Endothelial cell of umbilical vein (primary cell): ENCODE measurements around the gene USP31. TPM values are rescaled to one million over a fixed set of nuclear protein-coding genes. Genes with fewer than 3 reads are reported as not detected.

Source experiments
- BruUV-seq: library from RNA; stranded (reverse); fragments of 400-500 nt; replicated peaks from 2 replicates; lab custom pipeline; 2021; lab: Mats Ljungman, UMichigan
- CTCF ChIA-PET: fragments of 300-600, 350-600 bp; sonication (Branson Sonifier 250); formaldehyde crosslinking; loops from one replicate; lab custom pipeline; 2021; ENCODE audit warnings: antibody characterized with exemption, inconsistent platforms; lab: Charles Lee
- POLR2A ChIA-PET: fragments of 300-600, 350-600 bp; sonication (Branson Sonifier 250); formaldehyde crosslinking; loops from one replicate; lab custom pipeline; 2021; ENCODE audit warnings: antibody characterized with exemption, inconsistent platforms; lab: Charles Lee
- DNase-seq: peaks from one replicate; pipeline ENCODE4 v3.0.0-alpha.2; 2011; ENCODE audit warnings: low read depth, low spot score
- FAIRE-seq: peaks from 2 replicates; lab custom pipeline; 2011; peaks lifted over from hg19 to GRCh38; lab: Jason Lieb, UNC
- H2AFZ ChIP-seq: 2 replicates; pipeline ENCODE4 v1.6.0; 2012; ENCODE audit warnings: low read depth, low read length, control low read depth, inconsistent platforms
- H3K27ac ChIP-seq: 2 replicates; pipeline ENCODE4 v1.5.1; 2011; ENCODE audit warnings: low read depth, mild to moderate bottlenecking, control low read depth, low read length, moderate library complexity; ENCODE audit not compliant: insufficient read depth
- H3K27me3 ChIP-seq, 2 experiments: 2 replicates each; pipeline versions ENCODE4 v1.6.0 to v1.6.1; 2011; ENCODE audit warnings: low read length in 2 of 2, mixed read lengths in 1 of 2; ENCODE audit not compliant: control insufficient read depth in 2 of 2, insufficient read depth in 2 of 2
- H3K36me3 ChIP-seq, 2 experiments: 2 replicates in 1 of 2; 3 replicates in 1 of 2; pipeline ENCODE4 v1.5.1; 2011; ENCODE audit warnings: low read length in 2 of 2, mild to moderate bottlenecking in 1 of 2, moderate library complexity in 1 of 2; ENCODE audit not compliant: control insufficient read depth in 2 of 2, insufficient read depth in 2 of 2; ENCODE audit errors: extremely low read depth in 1 of 2
- H3K4me1 ChIP-seq: 3 replicates; pipeline ENCODE4 v1.5.1; 2011; ENCODE audit warnings: mild to moderate bottlenecking, low read length; ENCODE audit not compliant: control insufficient read depth, insufficient read depth; ENCODE audit errors: extremely low read depth
- H3K4me2 ChIP-seq: 2 replicates; pipeline ENCODE4 v1.6.1; 2011; ENCODE audit warnings: low read length, control low read depth, mixed read lengths; ENCODE audit not compliant: insufficient read depth
- H3K4me3 ChIP-seq, 3 experiments: fragments of 200-600 bp in 1 of 3; sonication (generic), shearing (Covaris generic) in 1 of 3; replicated peaks in 1 of 3; 2 replicates each; pipeline ENCODE4 v1.5.1; 2011 to 2016; ENCODE audit warnings: control low read depth in 3 of 3, low read length in 3 of 3, mild to moderate bottlenecking in 2 of 3, inconsistent platforms in 1 of 3, low read depth in 1 of 3, moderate library complexity in 1 of 3; ENCODE audit not compliant: insufficient read depth in 1 of 3
- H3K79me2 ChIP-seq: 2 replicates; pipeline ENCODE4 v1.6.0; 2012; ENCODE audit warnings: low read length, inconsistent platforms; ENCODE audit not compliant: control insufficient read depth, insufficient read depth
- H3K9ac ChIP-seq: replicated peaks from 2 replicates; pipeline ENCODE3; 2011; ENCODE audit warnings: low read length, control low read depth; ENCODE audit not compliant: insufficient read depth; ENCODE audit errors: extremely low read depth
- H3K9me1 ChIP-seq: replicated peaks from 3 replicates; pipeline ENCODE4 v1.6.0; 2011; ENCODE audit warnings: mild to moderate bottlenecking, low read length; ENCODE audit not compliant: control insufficient read depth, insufficient read depth; ENCODE audit errors: extremely low read depth
- H3K9me3 ChIP-seq: replicated peaks from 2 replicates; pipeline ENCODE4 v1.5.1; 2012; ENCODE audit warnings: low read length, inconsistent platforms; ENCODE audit not compliant: control insufficient read depth, insufficient read depth
- H4K20me1 ChIP-seq: replicated peaks from 2 replicates; pipeline ENCODE3; 2011; ENCODE audit warnings: mild to moderate bottlenecking, low read length; ENCODE audit not compliant: control insufficient read depth, insufficient read depth; ENCODE audit errors: extremely low read depth
- CTCF ChIP-seq, 2 donors: IDR thresholded peaks; 1 replicate in 1 of 2; 2 replicates in 1 of 2; pipeline ENCODE4 v1.5.1; 2011; ENCODE audit warnings: low read length in 2 of 2, mild to moderate bottlenecking in 2 of 2, moderate library complexity in 2 of 2, control low read depth in 1 of 2, inconsistent platforms in 1 of 2, low read depth in 1 of 2; ENCODE audit not compliant: insufficient read depth in 1 of 2; ENCODE audit errors: extremely low read depth in 1 of 2
- EZH2 ChIP-seq: IDR thresholded peaks from 2 replicates; pipeline ENCODE4 v1.6.1; 2012; ENCODE audit warnings: borderline replicate concordance, low read depth, mild to moderate bottlenecking, moderate library complexity, low read length, inconsistent platforms; ENCODE audit not compliant: severe bottlenecking
- GATA2 ChIP-seq: IDR thresholded peaks from 2 replicates; pipeline ENCODE4 v1.7.0; 2011; ENCODE audit warnings: low read depth, mild to moderate bottlenecking, moderate library complexity, mixed read lengths, low read length; ENCODE audit not compliant: insufficient read length, insufficient read depth
- MAX ChIP-seq: IDR thresholded peaks from 2 replicates; pipeline ENCODE4 v1.6.1; 2011; ENCODE audit not compliant: insufficient read depth, insufficient read length
- MYC ChIP-seq: IDR thresholded peaks from one replicate; pipeline ENCODE4 v1.6.1; 2011; ENCODE audit warnings: mild to moderate bottlenecking, low read depth, low read length
- POLR2A ChIP-seq: IDR thresholded peaks from 2 replicates; pipeline ENCODE4 v1.6.1; 2012; ENCODE audit warnings: low read depth, mild to moderate bottlenecking, control low read depth, low read length
- POLR2AphosphoS5 ChIP-seq: IDR thresholded peaks from 2 replicates; pipeline ENCODE4 v1.6.1; 2012; ENCODE audit warnings: low read depth, mild to moderate bottlenecking, control low read depth, low read length, moderate library complexity; ENCODE audit not compliant: insufficient read depth
- dilution Hi-C: fragments of 300-500 bp; cut with MboI; formaldehyde crosslinking; loops from one replicate; pipeline ENCODE4 v1.15.0; 2019; ENCODE audit warnings: low sequenced_read_pairs; ENCODE audit not compliant: extremely low pct_ligation_motif_present
- intact Hi-C: fragments of 100-400 bp; cut with micrococcal nuclease; formaldehyde crosslinking; loops from one replicate; pipeline ENCODE4 v1.10.0; 2022
- polyA plus RNA-seq, 4 experiments: library from polyadenylated mRNA; depleted of rRNA in 3 of 4; stranded (reverse) in 3 of 4; unstranded in 1 of 4; fragments of >200 nt; gene quantifications; 2 replicates each; pipeline versions ENCODE4 v1.2.1 to v1.2.3, GENCODE V29; 2011 to 2012; ENCODE audit warnings: missing spikeins in 1 of 4
- total RNA-seq: library from RNA; stranded (reverse); gene quantifications from 2 replicates; pipeline ENCODE4 v1.2.3, GENCODE V29; 2021

Gene USP31
- total and polyA plus RNA-seq, 2 donors (not counting 3 experiments of a cell fraction or from before 2014, with no cell fraction given): 14.5 to 42.4 TPM

GRCh38 chr16:23080747-23081146 lies 68.5 kb downstream of the USP31 start:
- dilution Hi-C loops (no loop called here), intact Hi-C loops (loop anchor here (5.0 kb wide), 2 partner anchors 67 to 352 kb away; partner anchors contain the start of gene USP31)
- Histone ChIP-seq H3K9ac (no peak overlapping the region), H3K27me3 (no peaks in the 10 kb centered on the region), H4K20me1 (no peaks in the 10 kb centered on the region), H3K9me1 (no peaks in the 10 kb centered on the region), H3K4me2 (no peak overlapping the region), H3K27ac (peak overlapping the region; percentile 50), H3K4me3 (no peak overlapping the region), H3K4me1 (peaks cover 34% of the 10 kb centered on the region), H2AFZ (no peak overlapping the region), H3K36me3 (peaks cover 6 to 10% of the 10 kb centered on the region in 2 experiments), H3K79me2 (no peaks in the 10 kb centered on the region), H3K9me3 (no peaks in the 10 kb centered on the region)
- FAIRE-seq (peak; percentile 15), DNase-seq (no peak)
- no peak for TF ChIP-seq MYC
- TF ChIP-seq GATA2: no peak
- no peak for TF ChIP-seq EZH2
- TF ChIP-seq MAX: no peak
- TF ChIP-seq POLR2A: no peak
- POLR2A ChIA-PET: no interaction called here
- no TSS peak for BruUV-seq
- CTCF ChIA-PET: interaction anchor here (1.1 kb wide), 1 partner anchor 181 kb away, joined by 3 read pairs; no protein-coding TSS in a partner anchor

- peak overlapping the region; percentile 50 for H3K27ac ChIP-seq
- CTCF ChIA-PET: interaction anchor here (1.1 to 1.6 kb wide), 3 partner anchors 181 to 355 kb away, joined by 3 to 8 read pairs (median 5); no protein-coding TSS in a partner anchor
- FAIRE-seq: no peak
These were observed 68.9 kb downstream of the USP31 start for GRCh38 chr16:23080329-23080728.

More at GRCh38 chr16:23080329-23080728, 68.9 kb downstream of the USP31 start:
- H3K9me3 ChIP-seq: no peaks in the 10 kb centered on the region
- POLR2A ChIA-PET: no interaction called here
- H3K4me1 ChIP-seq: peaks cover 34% of the 10 kb centered on the region
- no peaks in the 10 kb centered on the region for H3K9me1 ChIP-seq
- H3K4me2 ChIP-seq: no peak overlapping the region
- no peak for DNase-seq
- H3K36me3 ChIP-seq: peaks cover 6 to 10% of the 10 kb centered on the region in 2 experiments
- H4K20me1 ChIP-seq: no peaks in the 10 kb centered on the region
- BruUV-seq: no TSS peak
- intact Hi-C loops: loop anchor here (5.0 kb wide), 2 partner anchors 67 to 352 kb away; partner anchors contain the start of gene USP31
- H3K4me3 ChIP-seq: no peak overlapping the region
- H3K9ac ChIP-seq: no peak overlapping the region
- H3K27me3 ChIP-seq: no peaks in the 10 kb centered on the region
- dilution Hi-C loops: no loop called here
- TF ChIP-seq CTCF (IDR thresholded peaks at IDR 0.05; ENCODE audit: extremely low read depth in 1 of 2, insufficient read depth in 1 of 2, low read depth in 1 of 2, low read length in 2 of 2) (no peak), POLR2AphosphoS5 (no peak), MAX (no peak)
- H3K79me2 ChIP-seq: no peaks in the 10 kb centered on the region
- H2AFZ ChIP-seq: no peak overlapping the region
